GM18868 (cell line): Measurements from ENCODE around the gene CMTM8.

Experiments
- ATAC-seq: cut with Tn5 transposase; IDR thresholded peaks from one replicate; pipeline ENCODE4 v1.9.1; 2021; ENCODE audit warnings: mild to moderate bottlenecking, moderate library complexity; ENCODE audit not compliant: unreplicated experiment

Gene CMTM8

DNA sequence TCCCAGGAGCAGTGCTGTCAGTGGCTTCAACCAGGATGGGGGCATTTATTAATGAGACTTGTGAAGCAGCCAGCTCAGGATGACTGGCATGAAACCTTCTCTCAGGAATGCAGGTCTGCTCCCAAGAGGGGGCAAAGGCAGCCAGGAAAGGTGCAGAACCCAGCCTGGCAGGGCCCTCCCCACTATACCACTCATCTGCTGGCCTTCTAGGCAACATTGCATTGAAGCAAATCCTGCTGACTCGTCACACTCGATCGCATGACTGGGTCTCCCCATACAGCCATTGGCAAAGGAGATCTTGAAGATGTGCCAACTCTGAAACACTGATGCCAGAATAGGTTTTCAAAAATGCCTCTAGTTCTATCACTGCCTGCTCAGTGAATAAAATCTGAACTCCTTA lies 87.4 kb downstream of the CMTM8 start:
- no peak for ATAC-seq

- no peak for ATAC-seq
Observed at GRCh38 chr3:32326795-32327194, 88.3 kb downstream of the CMTM8 start.

DNA sequence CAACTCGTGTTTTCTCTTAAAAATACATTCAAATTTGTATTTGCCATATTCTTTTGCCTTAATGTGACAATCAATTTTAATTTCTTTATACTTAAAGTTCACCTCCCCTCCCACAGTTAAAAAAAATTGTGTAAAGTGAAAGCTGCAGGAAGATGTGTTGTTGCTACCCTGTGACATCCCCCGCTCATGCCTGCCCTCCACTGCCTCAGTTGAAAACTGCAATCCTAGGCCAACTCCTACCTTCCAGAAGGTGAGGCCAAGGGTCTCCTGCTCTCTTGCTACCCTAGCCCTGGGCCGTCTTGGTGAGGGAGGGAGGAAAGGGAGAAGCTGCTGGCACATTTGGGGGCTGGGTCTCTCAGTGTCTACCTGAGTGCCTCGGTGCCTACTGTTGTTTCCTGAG lies 96.2 kb downstream of the CMTM8 start:
- no peak for ATAC-seq

GRCh38 chr3:32335365-32336112 lies 97.1 kb downstream of the CMTM8 start:
- ATAC-seq, result no peak

DNA sequence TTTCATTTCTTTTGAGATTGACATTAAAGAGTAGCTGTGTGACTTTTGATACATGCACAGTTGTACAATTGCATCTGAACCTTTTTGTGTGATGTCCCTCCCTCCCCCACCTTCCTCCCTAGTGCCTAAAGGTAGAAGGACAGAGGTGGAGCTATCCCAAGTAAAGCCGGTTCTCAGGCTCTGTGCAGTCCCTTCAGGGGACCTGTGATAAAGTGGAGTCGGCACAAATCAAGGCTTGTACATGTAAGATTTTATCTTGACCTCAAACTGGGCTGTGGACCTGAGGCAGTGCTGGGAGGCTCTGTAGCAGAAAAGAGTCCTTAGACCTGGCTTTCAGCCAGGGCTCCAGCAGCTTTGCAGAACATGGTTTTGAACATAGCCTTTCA lies 97.6 kb downstream of the CMTM8 start:
- ATAC-seq, result no peak

- ATAC-seq, result no peak
Observed at GRCh38 chr3:32337505-32337904, 99.0 kb downstream of the CMTM8 start.

GRCh38 chr3:32340039-32340438 lies 101.6 kb downstream of the CMTM8 start:
- peak; percentile 82 for ATAC-seq

GRCh38 chr3:32340611-32341365 lies 102.3 kb downstream of the CMTM8 start:
- no peak for ATAC-seq

DNA sequence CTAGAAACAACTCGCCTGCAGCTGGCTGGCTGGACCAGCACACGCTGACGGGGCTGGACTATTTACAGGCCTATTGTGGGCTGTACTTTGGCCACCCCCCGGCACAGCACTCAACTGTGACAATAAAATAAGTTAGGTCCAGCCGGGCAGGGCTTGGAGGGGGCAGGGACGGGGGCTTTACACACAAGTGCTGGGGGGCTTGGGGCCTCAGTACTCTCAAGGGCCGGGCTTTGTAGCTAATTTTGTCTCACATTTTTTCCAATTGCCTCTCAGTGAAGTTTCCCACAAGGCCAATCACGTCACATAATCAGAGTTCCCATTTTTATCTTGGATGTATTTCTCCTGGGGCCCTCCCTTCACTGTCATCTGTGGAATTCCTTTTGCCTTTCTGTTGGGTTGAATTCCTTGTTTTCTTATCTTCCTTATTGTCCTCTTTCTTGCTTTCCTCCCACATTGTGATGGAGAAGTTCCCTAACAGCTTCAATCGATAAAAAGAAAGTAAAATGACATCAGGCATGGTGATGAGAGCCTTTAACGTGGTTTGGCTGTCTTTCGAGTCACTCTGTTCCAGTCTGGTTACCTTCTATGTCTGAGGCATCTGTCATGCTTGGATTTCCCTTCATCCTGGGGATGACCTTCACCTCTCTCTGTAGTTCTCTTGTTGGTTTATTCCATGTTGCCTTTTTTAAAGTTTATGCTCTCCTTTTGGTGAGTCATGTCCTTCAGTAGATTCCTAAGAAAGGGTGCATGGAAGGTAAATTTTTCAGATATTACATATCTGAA lies 109.1 kb downstream of the CMTM8 start:
- ATAC-seq, result no peak

DNA sequence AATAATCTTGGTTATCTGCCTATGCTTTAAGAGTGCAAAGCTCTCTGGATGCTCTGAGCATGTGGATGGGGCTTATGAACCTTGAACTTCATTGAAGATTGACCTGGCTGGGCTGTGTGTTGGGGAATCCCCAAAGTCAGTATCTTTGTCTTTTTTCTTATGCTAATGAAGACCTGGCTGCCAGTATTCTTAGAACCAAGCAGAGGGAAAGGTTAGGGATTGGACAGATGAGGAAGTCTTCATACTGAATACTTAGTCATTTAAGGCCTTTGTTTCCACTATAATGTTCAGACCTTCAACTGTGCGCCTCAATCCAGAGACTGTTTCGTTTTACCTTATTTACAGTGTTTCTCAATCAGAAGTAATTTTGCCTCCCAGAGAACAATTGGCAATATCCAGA lies 110.7 kb downstream of the CMTM8 start:
- no peak for ATAC-seq

DNA sequence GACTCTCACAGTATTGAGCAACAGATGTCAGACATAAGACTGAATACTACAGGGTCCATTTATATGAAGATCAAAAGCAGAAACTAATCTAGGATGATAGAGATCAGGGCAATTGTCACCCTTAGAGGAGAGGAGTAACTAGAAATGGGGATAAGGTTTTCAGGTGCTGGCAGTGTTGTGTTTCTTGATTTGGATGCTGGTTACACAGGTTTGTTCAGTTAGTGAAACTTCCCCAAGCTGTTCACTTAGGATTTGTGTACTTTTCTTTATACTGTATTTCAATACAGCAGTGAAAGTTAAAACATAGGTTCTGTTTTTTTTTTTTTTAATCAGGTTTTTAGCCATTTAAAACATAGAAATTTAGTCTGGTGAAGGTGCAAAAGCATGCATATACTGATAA lies 114.1 kb downstream of the CMTM8 start:
- no peak for ATAC-seq

- ATAC-seq, result no peak
Observed at GRCh38 chr3:32353351-32353750, 114.9 kb downstream of the CMTM8 start.

GRCh38 chr3:32354362-32354778 lies 115.9 kb downstream of the CMTM8 start:
- no peak for ATAC-seq

DNA sequence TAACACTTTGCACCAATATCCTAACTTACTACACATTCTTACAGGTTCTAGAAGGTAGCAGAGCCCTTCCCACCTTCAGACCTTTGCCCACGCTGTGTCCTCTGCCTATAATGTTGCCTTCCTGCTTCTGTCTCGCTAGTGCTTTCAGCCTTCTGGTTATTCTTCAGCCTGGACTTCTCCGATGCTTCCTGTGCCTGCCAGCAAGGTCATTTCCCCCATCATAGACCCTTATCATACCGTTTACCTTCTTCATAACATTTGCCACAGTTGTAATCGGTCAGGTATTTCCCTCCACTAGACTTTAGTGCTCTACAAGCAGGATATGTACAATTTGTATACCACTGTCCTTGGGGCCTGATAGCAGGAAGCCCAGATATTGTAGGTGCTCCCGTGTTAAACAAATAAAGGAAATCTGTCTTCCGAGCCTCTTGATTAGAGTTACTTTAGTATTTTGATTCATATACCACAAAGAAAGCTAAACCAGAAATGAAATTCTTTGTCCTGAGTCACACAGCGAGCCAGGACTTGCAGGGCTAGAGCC lies 117.3 kb downstream of the CMTM8 start:
- ATAC-seq, result no peak

- no peak for ATAC-seq
Observed at GRCh38 chr3:32359766-32360492, 121.4 kb downstream of the CMTM8 start.

GRCh38 chr3:32360493-32360827 lies 122.0 kb downstream of the CMTM8 start:
- ATAC-seq, result no peak

DNA sequence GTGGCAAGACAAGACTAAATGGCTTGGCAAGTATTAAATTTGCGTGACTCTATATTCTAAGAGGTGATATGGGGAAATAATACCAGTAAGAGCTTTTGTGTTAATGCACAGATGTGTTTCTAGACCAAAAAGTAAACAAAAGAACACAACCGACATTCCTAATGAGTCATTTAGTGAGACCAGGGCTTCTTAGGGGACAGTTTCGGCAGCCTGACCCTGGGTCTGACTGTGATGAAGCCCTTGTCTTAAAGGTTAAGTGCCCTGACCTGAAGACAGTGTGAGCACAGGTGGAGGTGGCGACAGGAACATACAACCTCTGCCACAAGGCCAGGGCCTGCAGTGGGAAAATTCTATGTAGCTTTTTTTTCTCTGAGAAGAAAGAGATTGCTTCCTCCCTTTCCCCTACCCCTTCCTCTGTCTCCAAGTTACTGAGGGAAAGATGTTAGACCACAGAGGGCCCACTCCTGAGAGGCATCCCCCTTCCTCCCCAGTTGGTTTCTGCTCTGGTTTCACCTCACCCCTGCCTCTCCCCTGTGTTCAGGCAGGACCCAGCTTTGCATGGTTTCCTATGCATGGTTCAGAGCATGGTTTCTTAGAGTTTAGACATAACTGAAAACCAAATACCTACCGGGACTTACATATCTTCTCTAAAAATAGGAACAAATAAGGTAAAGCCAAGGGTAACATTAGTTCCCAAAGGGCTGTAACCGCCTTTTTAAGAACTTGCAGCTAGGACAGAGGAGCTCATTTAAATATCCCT lies 128.3 kb downstream of the CMTM8 start:
- ATAC-seq, result peak; percentile 68

DNA sequence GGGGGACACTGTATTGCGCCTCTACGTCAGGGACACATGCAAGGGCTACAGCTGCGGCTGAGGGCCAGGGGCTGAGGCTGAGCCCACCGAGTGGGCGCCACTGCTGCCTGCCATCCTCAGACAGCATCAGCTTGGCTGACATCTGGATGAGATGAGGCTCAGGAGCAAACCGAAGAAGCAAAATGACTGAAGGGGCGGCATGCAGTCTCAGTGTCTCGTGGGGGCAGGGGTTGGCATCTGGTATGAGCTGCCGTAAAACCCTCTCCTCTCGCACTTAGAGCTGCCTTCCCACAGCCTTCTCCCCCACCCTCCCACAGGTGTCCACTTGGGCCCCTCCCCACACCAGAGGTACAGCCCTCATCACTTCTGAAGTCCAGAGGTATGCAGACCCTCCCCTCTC lies 129.0 kb downstream of the CMTM8 start:
- no peak for ATAC-seq

DNA sequence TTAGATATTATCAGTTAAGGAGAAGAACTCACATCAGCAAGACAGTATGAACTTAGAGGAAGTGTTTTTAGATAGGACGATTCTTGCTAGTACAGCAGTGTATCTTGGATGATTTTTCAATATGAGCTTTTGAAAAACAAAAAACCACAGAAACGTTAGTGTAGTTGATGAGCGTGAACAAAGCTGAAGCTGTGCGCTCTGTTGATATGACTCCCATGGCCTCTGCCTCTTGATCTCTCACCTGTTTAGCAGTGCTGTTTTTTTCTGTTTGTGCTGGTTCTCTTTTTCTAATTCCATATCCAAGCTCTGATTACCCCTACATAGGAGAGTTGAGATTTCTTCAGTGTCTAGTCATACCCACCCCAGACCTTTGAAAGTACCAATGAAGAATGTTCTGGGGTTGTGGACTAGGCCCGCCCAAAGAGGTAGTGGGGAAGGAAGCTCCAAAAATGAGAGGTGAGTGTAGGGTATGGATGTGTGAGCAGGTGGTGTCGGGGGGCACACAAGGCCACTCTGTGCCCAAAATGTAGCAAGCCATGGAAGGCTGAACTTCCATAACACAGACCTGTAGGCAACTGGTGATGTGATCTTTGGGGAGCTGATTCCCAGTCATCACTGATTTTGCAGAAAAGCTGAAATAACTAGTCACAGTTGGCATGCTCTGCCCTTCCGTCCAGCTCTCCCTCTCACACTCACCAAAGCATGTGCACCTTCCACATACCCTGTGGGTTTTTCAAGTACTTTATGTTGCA lies 133.2 kb downstream of the CMTM8 start:
- peak; percentile 36 for ATAC-seq

- ATAC-seq, result no peak
Observed at GRCh38 chr3:32372213-32372490, 133.7 kb downstream of the CMTM8 start.
